HG02610 (cell line): ENCODE measurements around the gene LPCAT3.

Experiments used
- ATAC-seq: cut with Tn5 transposase; IDR thresholded peaks from one replicate; pipeline ENCODE4 v1.9.1; 2021; ENCODE audit warnings: mild to moderate bottlenecking, moderate library complexity; ENCODE audit not compliant: unreplicated experiment

LPCAT3 gene

GRCh38 chr12:6941267-6941666 is 77.0 kb downstream of the LPCAT3 start:
- ATAC-seq, result no peak

- no peak for ATAC-seq
Measured at GRCh38 chr12:6939191-6939540, 79.1 kb downstream of the LPCAT3 start.

DNA sequence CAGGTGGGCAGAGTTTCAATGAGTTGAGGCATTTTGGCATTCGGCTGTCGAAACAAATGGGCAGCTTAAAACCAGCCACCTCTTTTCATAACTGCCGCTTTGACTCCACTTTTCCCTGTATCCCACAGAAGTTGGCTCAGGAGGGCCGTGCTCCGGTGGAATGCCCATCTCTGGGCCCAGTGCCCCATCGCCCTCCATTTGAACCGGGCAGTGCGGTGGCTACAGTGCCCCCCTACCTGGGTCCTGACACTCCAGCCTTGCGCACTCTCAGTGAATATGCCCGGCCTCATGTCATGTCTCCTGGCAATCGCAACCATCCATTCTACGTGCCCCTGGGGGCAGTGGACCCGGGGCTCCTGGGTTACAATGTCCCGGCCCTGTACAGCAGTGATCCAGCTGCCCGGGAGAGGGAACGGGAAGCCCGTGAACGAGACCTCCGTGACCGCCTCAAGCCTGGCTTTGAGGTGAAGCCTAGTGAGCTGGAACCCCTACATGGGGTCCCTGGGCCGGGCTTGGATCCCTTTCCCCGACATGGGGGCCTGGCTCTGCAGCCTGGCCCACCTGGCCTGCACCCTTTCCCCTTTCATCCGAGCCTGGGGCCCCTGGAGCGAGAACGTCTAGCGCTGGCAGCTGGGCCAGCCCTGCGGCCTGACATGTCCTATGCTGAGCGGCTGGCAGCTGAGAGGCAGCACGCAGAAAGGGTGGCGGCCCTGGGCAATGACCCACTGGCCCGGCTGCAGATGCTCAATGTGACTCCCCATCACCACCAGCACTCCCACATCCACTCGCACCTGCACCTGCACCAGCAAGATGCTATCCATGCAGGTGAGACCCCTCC is 79.7 kb downstream of the LPCAT3 start:
- ATAC-seq, result no peak

DNA sequence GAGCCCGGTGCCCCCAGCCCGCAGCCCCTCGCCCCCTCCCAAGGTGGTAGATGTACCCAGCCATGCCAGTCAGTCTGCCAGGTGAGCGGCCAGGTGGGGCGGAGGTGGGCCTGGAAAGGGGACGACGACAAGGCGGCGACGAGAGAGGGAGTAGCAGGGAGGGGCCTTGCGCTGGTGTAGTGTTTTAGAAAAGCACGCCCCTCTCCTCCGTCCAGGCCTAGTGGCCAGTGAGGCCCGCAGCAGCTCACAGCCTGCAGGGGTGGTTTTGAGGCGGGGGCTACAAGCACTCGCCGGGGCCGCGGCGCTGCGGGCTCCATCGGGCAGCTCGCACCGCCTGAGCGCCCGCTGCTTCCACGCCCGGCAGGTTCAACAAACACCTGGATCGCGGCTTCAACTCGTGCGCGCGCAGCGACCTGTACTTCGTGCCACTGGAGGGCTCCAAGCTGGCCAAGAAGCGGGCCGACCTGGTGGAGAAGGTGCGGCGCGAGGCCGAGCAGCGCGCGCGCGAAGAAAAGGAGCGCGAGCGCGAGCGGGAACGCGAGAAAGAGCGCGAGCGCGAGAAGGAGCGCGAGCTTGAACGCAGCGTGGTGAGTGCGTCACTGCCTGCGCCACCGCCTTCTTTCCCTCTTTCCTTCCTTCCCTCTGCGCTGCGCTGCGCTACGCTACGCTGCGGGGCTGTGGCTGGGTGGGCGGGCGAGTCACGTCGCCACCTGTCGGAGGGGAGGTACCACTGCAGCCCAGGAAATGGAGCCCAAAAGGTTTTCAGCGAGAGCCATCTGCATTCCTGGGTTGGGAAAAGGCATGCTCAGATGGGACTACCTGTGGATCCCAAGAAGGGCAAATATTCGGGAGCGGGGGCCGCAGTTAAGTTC is 80.6 kb downstream of the LPCAT3 start:
- peak; percentile 88 for ATAC-seq

- no peak for ATAC-seq
Measured at GRCh38 chr12:6936636-6937480, 81.4 kb downstream of the LPCAT3 start.

DNA sequence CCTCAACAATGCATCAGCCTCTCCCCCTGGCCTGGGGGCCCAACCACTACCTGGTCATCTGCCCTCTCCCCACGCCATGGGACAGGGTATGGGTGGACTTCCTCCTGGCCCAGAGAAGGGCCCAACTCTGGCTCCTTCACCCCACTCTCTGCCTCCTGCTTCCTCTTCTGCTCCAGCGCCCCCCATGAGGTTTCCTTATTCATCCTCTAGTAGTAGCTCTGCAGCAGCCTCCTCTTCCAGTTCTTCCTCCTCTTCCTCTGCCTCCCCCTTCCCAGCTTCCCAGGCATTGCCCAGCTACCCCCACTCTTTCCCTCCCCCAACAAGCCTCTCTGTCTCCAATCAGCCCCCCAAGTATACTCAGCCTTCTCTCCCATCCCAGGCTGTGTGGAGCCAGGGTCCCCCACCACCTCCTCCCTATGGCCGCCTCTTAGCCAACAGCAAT is 82.1 kb downstream of the LPCAT3 start:
- ATAC-seq, result no peak

GRCh38 chr12:6935371-6936193 is 82.7 kb downstream of the LPCAT3 start:
- ATAC-seq, result no peak

- no peak for ATAC-seq
Measured at GRCh38 chr12:6934110-6934509, 84.2 kb downstream of the LPCAT3 start.

DNA sequence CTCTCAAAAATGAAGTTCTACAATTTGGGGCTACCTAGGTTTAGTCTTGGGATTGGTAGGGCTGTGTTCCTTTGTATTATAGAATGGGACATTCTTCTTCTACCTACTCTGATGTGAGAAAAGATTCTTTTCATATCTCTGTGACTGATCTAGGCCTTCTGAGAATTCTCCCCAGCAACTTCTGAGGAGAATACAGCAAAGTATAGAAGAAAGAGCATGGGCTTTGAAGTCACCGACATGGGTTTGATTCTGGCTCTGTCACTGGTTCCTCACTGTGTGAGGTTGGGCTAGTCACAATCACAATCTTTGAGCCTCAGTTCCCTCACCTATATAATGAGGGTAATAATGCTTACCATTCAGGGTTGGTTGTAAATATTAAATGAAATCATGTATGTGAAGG is 85.5 kb downstream of the LPCAT3 start:
- ATAC-seq, result no peak

- ATAC-seq, result no peak
Measured at GRCh38 chr12:6929466-6930452, 88.5 kb downstream of the LPCAT3 start.

GRCh38 chr12:6928703-6929407 is 89.4 kb downstream of the LPCAT3 start:
- no peak for ATAC-seq

DNA sequence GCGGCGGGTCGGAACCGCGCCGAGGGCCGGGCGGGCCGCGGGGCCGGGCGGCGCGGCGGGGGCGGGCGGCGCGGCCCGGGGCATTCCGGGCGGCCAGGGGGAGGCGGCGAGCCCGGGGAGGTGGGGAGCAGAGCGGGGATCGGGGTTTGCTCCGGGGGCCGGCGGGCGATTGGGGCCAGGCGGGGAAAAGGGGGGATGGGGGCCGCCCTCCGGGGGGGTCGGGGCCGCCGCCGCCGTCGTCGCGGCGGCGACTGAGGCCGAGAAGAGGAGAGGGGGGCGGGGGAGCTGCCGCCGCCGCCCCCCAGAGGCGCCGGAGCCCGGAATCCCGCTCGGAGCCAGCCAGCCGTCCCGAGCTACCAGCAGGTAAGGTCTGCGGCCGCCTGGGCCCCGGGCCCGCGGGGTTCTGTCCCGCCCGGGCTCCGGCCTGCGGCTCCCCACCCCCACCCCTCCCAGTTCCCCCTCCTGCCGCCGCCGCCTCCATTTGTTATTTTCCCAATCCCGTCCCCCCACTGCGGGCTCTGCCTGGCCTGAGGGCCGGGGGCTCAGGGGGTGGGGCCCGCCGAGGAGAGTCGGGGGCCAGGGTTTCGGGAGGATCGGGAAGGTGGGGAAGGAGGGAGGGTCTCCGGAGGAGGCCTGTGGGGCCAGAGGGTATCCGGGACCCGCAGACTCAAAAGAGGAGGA is 90.1 kb downstream of the LPCAT3 start:
- no peak for ATAC-seq

DNA sequence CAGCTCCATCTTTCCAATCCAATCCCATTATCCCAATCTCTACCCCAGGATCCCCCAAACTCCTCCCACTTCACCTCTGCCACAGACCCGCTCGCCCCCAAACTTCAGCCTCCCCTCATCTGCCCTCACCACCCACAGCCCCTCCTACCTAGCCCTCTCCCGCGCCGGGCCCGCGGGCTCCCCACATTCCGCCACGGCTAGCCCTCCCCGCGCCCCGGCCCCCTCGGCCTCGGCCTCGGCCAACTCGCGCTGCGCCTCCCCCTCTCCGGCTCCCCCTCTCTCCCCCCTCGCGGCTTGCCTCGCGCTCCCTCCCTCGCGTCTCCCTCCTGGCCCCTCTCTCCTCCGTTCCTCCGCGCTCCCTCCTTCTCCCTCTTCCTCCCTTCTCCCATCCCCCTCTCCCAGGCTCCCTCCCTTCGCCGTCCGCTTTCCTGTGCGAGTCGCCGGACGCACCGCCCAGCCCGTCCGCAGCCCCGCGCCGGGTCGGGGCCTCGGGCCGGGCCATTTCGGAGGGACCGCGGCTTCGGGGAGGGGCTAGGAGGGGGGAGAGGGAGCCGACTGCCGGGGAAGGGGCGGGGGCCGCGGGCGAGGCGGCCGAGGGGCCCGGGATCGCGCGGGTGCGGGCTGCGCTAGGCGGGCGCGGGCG is 90.8 kb downstream of the LPCAT3 start, which contains the start of gene ATN1:
Gene ATN1 (plus strand): TSS at position 581 of the 643 bp plus-strand sequence. CDS start 6,043 bp downstream, outside the sequence.
- ATAC-seq, result no peak
